Glutamatergic neuron (in vitro differentiated cells): ENCODE data around the gene CKAP2L. TPM values are rescaled to one million over a fixed set of nuclear protein-coding genes. Genes with fewer than 3 reads are reported as not detected.
"Not testable (repeated sequence)": the region's sequence is repeated elsewhere in the genome, so short reads cannot be mapped to it uniquely, and the experiment has no call there.

Source experiments
- DNase-seq: peaks from one replicate; pipeline ENCODE4 v3.0.0; 2022
- H3K27ac Mint-ChIP-seq: one replicate; pipeline ENCODE4 v1.8.0; 2020; ENCODE audit warnings: mild to moderate bottlenecking, mixed read lengths, inconsistent platforms; ENCODE audit not compliant: unreplicated experiment
- H3K27me3 Mint-ChIP-seq: one replicate; pipeline ENCODE4 v1.8.0; 2020; ENCODE audit warnings: mild to moderate bottlenecking, moderate library complexity, mixed read lengths, inconsistent platforms; ENCODE audit not compliant: unreplicated experiment
- H3K36me3 Mint-ChIP-seq: one replicate; pipeline ENCODE4 v1.8.0; 2020; ENCODE audit warnings: mild to moderate bottlenecking, mixed read lengths, inconsistent platforms; ENCODE audit not compliant: unreplicated experiment
- H3K4me1 Mint-ChIP-seq: one replicate; pipeline ENCODE4 v1.8.0; 2020; ENCODE audit warnings: mild to moderate bottlenecking, low read depth, mixed read lengths, inconsistent platforms; ENCODE audit not compliant: unreplicated experiment
- H3K4me3 Mint-ChIP-seq: one replicate; pipeline ENCODE4 v1.8.0; 2020; ENCODE audit warnings: mild to moderate bottlenecking, mixed read lengths, inconsistent platforms; ENCODE audit not compliant: unreplicated experiment
- H3K9me3 Mint-ChIP-seq: one replicate; pipeline ENCODE4 v1.8.0; 2020; ENCODE audit warnings: mild to moderate bottlenecking, moderate library complexity, mixed read lengths, inconsistent platforms; ENCODE audit not compliant: unreplicated experiment
- CTCF ChIP-seq: fragments of 200-600 bp; sonication (generic); IDR thresholded peaks from one replicate; pipeline ENCODE4 v1.5.0; 2021; ENCODE audit not compliant: partially characterized antibody, unreplicated experiment
- total RNA-seq: library from RNA; stranded (reverse); fragmentation: NEBNext Ultra II Directional; extraction: Animal tissue kit (Norgen Biotek cat#: 25700); gene quantifications from one replicate; pipeline ENCODE4 v1.2.1, GENCODE V29; 2021; ENCODE audit not compliant: unreplicated experiment

Gene CKAP2L
- total RNA-seq, 1 donor from 2014 or later: 3.3 TPM

GRCh38 chr2:112708968-112709367, 55.4 kb downstream of the CKAP2L start:
- H3K27me3 Mint-ChIP-seq: peaks cover 3% of the 10 kb centered on the region
- no peak overlapping the region for H3K4me3 Mint-ChIP-seq
- no peak for DNase-seq
- no peak overlapping the region for H3K27ac Mint-ChIP-seq
- no peaks in the 10 kb centered on the region for H3K9me3 Mint-ChIP-seq
- peaks cover 4% of the 10 kb centered on the region for H3K36me3 Mint-ChIP-seq
- TF ChIP-seq CTCF: no peak
- H3K4me1 Mint-ChIP-seq: peaks cover 9% of the 10 kb centered on the region

DNA sequence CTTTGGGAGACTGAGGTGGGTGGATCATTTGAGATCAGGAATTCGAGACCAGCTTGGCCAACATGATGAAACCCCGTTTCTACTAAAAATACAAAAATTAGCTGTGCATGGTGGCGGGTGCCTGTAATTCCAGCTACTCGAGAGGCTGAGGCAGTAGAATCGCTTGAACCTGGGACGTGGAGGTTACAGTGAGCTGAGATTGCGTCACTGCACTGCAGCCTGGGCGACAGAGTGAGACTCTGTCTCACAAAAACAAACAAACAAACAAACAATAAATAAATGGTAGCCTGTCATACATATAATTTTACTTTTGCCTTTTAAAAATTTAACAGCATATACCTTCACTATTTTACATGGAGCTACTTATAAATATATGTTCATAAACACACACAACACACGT, 57.5 kb downstream of the CKAP2L start:
- H3K4me3 Mint-ChIP-seq, H3K36me3 Mint-ChIP-seq, DNase-seq, H3K9me3 Mint-ChIP-seq, H3K27me3 Mint-ChIP-seq, H3K27ac Mint-ChIP-seq, H3K4me1 Mint-ChIP-seq: not testable (repeated sequence)

- Mint-ChIP-seq H3K4me3 (no peak overlapping the region), H3K27ac (no peak overlapping the region), H3K36me3 (peaks cover 4% of the 10 kb centered on the region), H3K9me3 (no peaks in the 10 kb centered on the region), H3K4me1 (peaks cover 2% of the 10 kb centered on the region), H3K27me3 (peaks cover 3% of the 10 kb centered on the region)
- no peak for DNase-seq
- TF ChIP-seq CTCF: no peak
Measured at GRCh38 chr2:112706170-112706664, 58.2 kb downstream of the CKAP2L start.

DNA sequence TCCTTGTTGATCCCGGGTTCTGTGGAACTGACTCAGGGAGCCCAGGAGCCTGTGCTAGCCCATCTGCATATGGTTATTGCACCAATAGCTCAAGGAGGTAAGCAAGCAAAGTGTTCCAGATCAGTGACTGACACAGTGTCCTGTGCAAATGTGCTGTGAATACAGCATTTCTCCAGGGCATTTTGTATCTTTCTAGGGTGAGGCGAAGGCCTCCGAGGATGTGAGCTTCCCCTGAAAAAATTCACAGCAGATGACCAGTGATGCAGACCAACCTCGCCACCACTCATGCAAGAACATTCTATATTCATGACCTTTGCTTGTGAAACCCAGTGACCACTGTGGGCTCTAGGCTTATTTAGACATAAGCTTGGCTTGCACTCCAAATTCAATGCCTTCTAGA, 58.8 kb downstream of the CKAP2L start:
- Mint-ChIP-seq H3K27me3 (no peaks in the 10 kb centered on the region), H3K9me3 (no peaks in the 10 kb centered on the region), H3K36me3 (peaks cover 4% of the 10 kb centered on the region), H3K27ac (no peak overlapping the region), H3K4me3 (no peak overlapping the region), H3K4me1 (peaks cover 2% of the 10 kb centered on the region)
- no peak for DNase-seq
- TF ChIP-seq CTCF: no peak

GRCh38 chr2:112703684-112704083, 60.7 kb downstream of the CKAP2L start:
- H3K4me3 Mint-ChIP-seq: no peak overlapping the region
- DNase-seq: no peak
- H3K27me3 Mint-ChIP-seq: no peaks in the 10 kb centered on the region
- no peaks in the 10 kb centered on the region for H3K9me3 Mint-ChIP-seq
- no peak for TF ChIP-seq CTCF
- H3K4me1 Mint-ChIP-seq: no peaks in the 10 kb centered on the region
- no peak overlapping the region for H3K27ac Mint-ChIP-seq
- H3K36me3 Mint-ChIP-seq: peaks cover 4% of the 10 kb centered on the region
